SK-N-SH (cell line): Measurements from ENCODE around the gene KAT6B.

Experiments used
- EP300 ChIP-seq, 2 experiments: IDR thresholded peaks; 2 replicates each; pipeline versions ENCODE4 v1.4.0 to v1.6.1; 2012; ENCODE audit warnings: borderline replicate concordance in 1 of 2, low read depth in 1 of 2, low read length in 1 of 2
- EZH2phosphoT487 ChIP-seq: fragments of 200-600 bp; sonication (generic); IDR thresholded peaks from 2 replicates; pipeline ENCODE4 v1.6.1; 2017; ENCODE audit warnings: low read depth, mixed run types, mild to moderate bottlenecking, antibody characterized with exemption, moderate library complexity, borderline replicate concordance
- MXI1 ChIP-seq: IDR thresholded peaks from 2 replicates; pipeline ENCODE4 v1.6.1; 2012; ENCODE audit warnings: mild to moderate bottlenecking, low read depth, low read length, improper control_type of control experiment
- POLR2AphosphoS5 ChIP-seq: IDR thresholded peaks from 2 replicates; pipeline ENCODE4 v1.6.1; 2012; ENCODE audit warnings: low read depth, low read length
- RAD21 ChIP-seq: IDR thresholded peaks from 2 replicates; pipeline ENCODE4 v1.6.1; 2012; ENCODE audit warnings: mild to moderate bottlenecking, low read length
- SIN3A ChIP-seq: IDR thresholded peaks from 2 replicates; pipeline ENCODE4 v1.6.1; 2012; ENCODE audit warnings: low read depth, mild to moderate bottlenecking, low read length, moderate library complexity, borderline replicate concordance
- TCF12 ChIP-seq: IDR thresholded peaks from 2 replicates; pipeline ENCODE4 v1.4.0; 2012
- TF ChIP-seq, protein P1 (sequence below): fragments of 200-600 bp; sonication (generic); IDR thresholded peaks from 2 replicates; pipeline ENCODE4 v1.6.1; 2017; ENCODE audit warnings: antibody characterized with exemption, mild to moderate bottlenecking, moderate library complexity
- TF ChIP-seq, protein P2 (sequence below): IDR thresholded peaks from 2 replicates; pipeline ENCODE4 v1.4.0; 2012; ENCODE audit warnings: low read depth, borderline replicate concordance
- TF ChIP-seq, protein P3 (sequence below): IDR thresholded peaks from 2 replicates; pipeline ENCODE4 v1.6.1; 2012; ENCODE audit warnings: mild to moderate bottlenecking, low read depth, low read length, moderate library complexity

DNA sequence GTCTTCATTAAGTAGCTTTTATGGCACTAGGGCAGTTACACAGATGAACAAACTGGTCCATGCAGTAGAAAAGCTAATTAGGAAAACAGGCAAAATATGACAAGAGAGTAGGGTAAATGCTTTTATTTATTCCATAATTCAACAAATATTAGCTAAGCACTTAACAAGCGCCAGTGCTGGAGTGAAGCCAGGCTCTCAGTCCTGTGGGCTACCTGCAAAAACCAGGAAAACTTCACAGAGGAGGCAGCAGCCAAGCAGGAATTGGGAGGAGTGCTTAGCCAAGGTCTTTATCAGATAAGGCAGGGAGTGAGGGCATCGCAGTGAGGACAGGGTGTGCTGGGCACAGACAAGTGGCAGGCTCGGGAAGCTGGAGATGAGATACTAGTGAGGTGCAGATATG is 4.9 kb upstream of the KAT6B start:
- TF ChIP-seq, protein P1, sequence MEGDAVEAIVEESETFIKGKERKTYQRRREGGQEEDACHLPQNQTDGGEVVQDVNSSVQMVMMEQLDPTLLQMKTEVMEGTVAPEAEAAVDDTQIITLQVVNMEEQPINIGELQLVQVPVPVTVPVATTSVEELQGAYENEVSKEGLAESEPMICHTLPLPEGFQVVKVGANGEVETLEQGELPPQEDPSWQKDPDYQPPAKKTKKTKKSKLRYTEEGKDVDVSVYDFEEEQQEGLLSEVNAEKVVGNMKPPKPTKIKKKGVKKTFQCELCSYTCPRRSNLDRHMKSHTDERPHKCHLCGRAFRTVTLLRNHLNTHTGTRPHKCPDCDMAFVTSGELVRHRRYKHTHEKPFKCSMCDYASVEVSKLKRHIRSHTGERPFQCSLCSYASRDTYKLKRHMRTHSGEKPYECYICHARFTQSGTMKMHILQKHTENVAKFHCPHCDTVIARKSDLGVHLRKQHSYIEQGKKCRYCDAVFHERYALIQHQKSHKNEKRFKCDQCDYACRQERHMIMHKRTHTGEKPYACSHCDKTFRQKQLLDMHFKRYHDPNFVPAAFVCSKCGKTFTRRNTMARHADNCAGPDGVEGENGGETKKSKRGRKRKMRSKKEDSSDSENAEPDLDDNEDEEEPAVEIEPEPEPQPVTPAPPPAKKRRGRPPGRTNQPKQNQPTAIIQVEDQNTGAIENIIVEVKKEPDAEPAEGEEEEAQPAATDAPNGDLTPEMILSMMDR = no peak
- TF ChIP-seq POLR2AphosphoS5 (no peak), SIN3A (no peak), RAD21 (no peak), EP300 (IDR thresholded peaks at IDR 0.05; ENCODE audit: borderline replicate concordance in 1 of 2, low read depth in 1 of 2, low read length in 1 of 2) (no peak), MXI1 (no peak), TCF12 (no peak), EZH2phosphoT487 (no peak)
- TF ChIP-seq, protein P2, sequence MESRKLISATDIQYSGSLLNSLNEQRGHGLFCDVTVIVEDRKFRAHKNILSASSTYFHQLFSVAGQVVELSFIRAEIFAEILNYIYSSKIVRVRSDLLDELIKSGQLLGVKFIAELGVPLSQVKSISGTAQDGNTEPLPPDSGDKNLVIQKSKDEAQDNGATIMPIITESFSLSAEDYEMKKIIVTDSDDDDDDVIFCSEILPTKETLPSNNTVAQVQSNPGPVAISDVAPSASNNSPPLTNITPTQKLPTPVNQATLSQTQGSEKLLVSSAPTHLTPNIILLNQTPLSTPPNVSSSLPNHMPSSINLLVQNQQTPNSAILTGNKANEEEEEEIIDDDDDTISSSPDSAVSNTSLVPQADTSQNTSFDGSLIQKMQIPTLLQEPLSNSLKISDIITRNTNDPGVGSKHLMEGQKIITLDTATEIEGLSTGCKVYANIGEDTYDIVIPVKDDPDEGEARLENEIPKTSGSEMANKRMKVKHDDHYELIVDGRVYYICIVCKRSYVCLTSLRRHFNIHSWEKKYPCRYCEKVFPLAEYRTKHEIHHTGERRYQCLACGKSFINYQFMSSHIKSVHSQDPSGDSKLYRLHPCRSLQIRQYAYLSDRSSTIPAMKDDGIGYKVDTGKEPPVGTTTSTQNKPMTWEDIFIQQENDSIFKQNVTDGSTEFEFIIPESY = no peak
- TF ChIP-seq, protein P3, sequence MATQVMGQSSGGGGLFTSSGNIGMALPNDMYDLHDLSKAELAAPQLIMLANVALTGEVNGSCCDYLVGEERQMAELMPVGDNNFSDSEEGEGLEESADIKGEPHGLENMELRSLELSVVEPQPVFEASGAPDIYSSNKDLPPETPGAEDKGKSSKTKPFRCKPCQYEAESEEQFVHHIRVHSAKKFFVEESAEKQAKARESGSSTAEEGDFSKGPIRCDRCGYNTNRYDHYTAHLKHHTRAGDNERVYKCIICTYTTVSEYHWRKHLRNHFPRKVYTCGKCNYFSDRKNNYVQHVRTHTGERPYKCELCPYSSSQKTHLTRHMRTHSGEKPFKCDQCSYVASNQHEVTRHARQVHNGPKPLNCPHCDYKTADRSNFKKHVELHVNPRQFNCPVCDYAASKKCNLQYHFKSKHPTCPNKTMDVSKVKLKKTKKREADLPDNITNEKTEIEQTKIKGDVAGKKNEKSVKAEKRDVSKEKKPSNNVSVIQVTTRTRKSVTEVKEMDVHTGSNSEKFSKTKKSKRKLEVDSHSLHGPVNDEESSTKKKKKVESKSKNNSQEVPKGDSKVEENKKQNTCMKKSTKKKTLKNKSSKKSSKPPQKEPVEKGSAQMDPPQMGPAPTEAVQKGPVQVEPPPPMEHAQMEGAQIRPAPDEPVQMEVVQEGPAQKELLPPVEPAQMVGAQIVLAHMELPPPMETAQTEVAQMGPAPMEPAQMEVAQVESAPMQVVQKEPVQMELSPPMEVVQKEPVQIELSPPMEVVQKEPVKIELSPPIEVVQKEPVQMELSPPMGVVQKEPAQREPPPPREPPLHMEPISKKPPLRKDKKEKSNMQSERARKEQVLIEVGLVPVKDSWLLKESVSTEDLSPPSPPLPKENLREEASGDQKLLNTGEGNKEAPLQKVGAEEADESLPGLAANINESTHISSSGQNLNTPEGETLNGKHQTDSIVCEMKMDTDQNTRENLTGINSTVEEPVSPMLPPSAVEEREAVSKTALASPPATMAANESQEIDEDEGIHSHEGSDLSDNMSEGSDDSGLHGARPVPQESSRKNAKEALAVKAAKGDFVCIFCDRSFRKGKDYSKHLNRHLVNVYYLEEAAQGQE = no peak
